Measurements from ENCODE around the gene RRAS2.

DNA sequence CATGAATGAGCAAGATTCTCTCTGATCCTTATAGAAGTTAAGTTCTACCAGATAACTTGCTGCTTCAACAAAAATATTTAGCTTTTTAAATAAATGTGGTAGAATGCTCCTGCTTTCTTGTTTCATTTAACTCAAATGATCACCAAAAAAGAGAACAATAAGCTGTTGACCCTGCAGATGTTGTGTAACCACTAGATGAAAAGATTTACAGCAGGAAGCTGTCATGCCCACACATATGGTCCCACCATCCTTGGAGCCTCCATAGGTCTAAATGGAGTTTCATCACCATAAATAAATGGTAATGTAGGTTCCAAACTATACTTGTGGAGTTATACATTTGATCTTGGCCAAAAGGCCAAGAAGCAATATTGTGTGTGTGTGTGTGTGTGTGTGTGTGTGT, 118.8 kb downstream of the RRAS2 start:
- TF ChIP-seq, protein P1, sequence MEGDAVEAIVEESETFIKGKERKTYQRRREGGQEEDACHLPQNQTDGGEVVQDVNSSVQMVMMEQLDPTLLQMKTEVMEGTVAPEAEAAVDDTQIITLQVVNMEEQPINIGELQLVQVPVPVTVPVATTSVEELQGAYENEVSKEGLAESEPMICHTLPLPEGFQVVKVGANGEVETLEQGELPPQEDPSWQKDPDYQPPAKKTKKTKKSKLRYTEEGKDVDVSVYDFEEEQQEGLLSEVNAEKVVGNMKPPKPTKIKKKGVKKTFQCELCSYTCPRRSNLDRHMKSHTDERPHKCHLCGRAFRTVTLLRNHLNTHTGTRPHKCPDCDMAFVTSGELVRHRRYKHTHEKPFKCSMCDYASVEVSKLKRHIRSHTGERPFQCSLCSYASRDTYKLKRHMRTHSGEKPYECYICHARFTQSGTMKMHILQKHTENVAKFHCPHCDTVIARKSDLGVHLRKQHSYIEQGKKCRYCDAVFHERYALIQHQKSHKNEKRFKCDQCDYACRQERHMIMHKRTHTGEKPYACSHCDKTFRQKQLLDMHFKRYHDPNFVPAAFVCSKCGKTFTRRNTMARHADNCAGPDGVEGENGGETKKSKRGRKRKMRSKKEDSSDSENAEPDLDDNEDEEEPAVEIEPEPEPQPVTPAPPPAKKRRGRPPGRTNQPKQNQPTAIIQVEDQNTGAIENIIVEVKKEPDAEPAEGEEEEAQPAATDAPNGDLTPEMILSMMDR (conservative IDR thresholded peaks at IDR 0.05; ENCODE audit: low read length): no peak
- no peak for TF ChIP-seq EZH2phosphoT487 (IDR thresholded peaks at IDR 0.05; ENCODE audit: borderline replicate concordance, low read depth, low read length)
